22Rv1 (cell line): Measurements from ENCODE around the gene PDGFC.

Experiments
- CTCF ChIP-seq: fragments of 450-650 bp; IDR thresholded peaks from 2 replicates; pipeline ENCODE4 v1.5.1; 2017; ENCODE audit warnings: mild to moderate bottlenecking
- ZFX ChIP-seq: fragments of 450-650 bp; IDR thresholded peaks from 2 replicates; pipeline ENCODE4 v1.6.1; 2017; ENCODE audit warnings: antibody characterized with exemption, borderline replicate concordance

- TF ChIP-seq CTCF (no peak), ZFX (no peak)
Measured at GRCh38 chr4:156811286-156811685, 160.3 kb downstream of the PDGFC start.
